Anterior cingulate cortex (tissue), 58 donors: ENCODE data around the gene CD244.
"Not testable (repeated sequence)": the region's sequence is repeated elsewhere in the genome, so short reads cannot be mapped to it uniquely, and the experiment has no call there.

Experiments used
- DNase-seq, 58 donors: peaks; one replicate each; lab custom pipeline; 2025; lab: John Stamatoyannopoulos, UW

Gene CD244, protein sequence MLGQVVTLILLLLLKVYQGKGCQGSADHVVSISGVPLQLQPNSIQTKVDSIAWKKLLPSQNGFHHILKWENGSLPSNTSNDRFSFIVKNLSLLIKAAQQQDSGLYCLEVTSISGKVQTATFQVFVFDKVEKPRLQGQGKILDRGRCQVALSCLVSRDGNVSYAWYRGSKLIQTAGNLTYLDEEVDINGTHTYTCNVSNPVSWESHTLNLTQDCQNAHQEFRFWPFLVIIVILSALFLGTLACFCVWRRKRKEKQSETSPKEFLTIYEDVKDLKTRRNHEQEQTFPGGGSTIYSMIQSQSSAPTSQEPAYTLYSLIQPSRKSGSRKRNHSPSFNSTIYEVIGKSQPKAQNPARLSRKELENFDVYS

DNA sequence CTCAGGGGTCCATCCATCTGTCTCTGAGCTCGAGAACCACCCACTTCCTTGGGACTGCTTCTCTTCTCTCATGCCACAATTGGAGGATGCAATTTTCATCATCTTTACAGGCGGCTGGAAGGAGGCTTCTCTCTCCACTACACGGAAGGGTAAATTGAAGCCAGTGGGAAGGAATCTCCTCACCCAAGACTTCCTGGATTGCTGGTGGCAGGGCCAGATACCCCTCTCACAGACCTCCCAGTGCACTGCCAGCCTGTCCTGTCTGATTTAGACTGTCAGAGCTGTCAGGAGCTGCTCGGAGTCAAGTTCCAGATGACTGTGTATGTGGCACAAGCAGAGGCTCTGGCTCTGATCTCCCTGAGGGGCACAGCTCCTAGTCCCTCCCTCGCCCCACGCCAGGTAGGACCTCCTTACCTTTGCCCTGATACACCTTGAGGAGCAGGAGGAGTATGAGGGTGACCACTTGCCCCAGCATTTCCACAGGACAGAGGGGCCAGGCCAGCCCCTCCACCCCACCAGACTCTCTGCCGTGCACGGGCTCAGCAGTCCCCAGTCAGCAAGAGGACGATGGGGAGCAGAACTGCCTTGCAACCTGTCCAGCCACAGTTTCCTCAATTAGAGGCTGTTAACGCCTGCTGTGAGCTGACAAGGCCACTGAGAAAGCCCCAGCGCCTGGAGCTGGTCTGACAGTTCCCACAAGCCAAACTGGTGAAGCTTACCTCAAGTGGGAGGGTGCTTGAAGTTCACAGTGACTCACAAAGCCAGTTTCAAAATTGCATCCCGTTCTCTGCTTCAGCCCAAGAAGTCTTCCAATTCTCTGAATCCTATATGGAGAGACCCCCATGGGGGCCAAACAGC lies at the start of gene CD244:
Gene CD244 (minus strand): TSS at position 685 of the 858 bp plus-strand sequence. CDS start 210 bp downstream, at position 475.
- DNase-seq = peak in 3 of 58 donors; percentile 5 to 17 (median 7)

DNA sequence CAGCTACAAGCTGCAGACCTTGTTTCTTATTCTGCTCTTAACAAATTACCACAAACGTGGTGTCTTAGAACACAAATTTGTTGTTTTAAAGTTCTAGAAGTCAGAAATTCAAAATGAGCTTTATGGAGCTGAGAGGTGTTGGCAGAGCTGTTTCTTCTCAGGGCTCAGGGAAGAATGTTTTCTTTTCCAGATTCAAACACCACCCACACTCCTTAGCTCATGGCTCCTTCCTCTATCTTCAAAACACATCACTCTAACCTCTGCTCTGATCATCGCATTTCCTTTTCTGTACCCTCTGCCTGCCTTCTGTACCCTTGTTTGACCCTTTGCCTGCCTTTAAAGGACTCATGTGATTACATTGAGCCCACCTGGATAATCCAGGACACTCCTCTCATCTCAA lies 49.2 kb upstream of the CD244 start:
- no peak for DNase-seq

DNA sequence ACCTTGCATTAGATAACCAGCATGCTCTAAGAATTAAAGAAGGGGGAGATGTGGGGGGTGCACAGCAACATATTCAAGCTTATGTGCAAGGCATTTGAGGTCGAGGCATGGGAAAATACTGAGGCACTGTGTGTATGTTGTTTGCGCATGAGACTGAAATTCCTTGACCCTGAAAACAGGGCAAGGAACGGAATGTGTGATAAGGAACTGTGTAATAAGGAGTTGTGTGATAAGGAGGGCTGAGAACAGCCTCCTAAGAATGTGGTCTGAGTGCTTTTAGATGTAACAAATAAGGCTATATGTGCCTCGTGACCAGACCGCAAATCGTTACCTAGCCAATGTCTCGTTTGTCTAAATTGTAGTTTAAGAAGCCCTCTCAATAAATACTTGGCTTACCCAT lies 48.8 kb upstream of the CD244 start:
- no peak for DNase-seq

- no peak for DNase-seq
These were observed 47.6 kb upstream of the CD244 start for GRCh38 chr1:160910170-160910750.

- no peak for DNase-seq
These were observed 45.3 kb upstream of the CD244 start for GRCh38 chr1:160907976-160908375.

- DNase-seq = no peak
These were observed 42.9 kb upstream of the CD244 start for GRCh38 chr1:160905617-160905989.

- no peak for DNase-seq
These were observed 42.3 kb upstream of the CD244 start for GRCh38 chr1:160904783-160905616.

- not testable (repeated sequence) for DNase-seq
These were observed 39.6 kb upstream of the CD244 start for GRCh38 chr1:160902251-160902650.

GRCh38 chr1:160901768-160902167 lies 39.1 kb upstream of the CD244 start:
- DNase-seq = no peak

DNA sequence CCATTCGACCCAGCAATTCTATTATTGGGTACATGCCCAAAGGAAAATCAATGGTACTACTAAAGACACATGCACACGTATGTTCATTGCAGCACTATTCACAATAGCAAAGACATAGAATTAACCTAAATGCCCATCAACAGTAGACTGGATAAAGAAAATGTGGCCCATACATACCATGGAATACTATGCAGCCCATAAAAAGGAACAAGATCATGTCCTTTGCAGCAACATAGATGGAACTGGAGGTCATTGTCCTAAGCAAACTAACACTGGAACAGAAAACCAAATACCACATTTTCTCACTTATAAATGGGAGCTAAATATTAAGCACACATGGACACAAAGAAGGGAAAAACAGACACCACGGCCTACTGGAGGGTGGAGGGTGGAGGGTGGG lies 38.0 kb upstream of the CD244 start:
- not testable (repeated sequence) for DNase-seq

DNA sequence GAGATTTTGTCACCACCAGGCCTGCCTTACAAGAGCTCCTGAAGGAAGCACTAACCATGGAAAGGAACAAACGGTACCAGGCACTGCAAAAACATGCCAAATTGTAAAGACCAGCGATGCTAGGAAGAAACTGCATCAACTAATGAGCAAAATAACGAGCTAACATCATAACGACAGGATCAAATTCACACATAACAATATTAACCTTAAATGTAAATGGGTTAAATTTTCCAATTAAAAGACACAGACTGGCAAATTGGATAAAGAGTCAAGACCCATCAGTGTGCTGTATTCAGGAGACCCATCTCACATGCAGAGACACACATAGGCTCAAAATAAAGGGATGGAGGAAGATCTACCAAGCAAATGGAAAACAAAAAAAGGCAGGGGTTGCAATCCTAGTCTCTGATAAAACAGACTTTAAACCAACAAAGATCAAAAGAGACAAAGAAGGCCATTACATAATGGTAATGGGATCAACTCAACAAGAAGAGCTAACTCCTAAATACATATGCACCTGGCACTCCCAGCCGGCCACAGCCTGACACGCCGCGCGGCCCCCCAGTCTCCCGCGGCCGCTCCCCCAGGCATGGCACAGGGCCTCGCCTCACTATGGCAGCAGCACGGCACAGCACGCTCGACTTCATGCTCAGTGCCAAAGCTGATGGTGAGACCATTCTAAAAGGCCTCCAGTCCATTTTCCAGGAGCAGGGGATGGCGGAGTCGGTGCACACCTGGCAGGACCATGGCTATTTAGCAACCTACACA lies 31.9 kb upstream of the CD244 start:
- DNase-seq = not testable (repeated sequence)

DNA sequence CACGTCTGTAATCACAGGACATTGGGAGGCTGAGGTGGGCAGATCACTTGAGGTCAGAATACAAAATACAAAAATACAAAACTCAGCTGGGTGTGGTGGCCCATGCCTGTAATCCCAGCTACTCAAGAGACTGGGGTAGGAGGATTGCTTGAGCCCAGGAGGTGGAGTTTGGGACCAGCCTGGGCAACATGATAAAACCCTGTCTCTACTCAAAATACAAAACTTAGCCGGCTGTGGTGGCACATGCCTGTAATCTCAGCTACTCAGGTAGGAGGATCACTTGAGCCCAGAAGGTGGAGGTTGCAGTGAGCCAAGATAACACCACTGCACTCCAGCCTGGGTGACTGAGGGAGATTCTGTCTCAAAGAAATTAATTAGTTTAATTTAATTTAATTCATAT lies 28.8 kb upstream of the CD244 start:
- no peak for DNase-seq

GRCh38 chr1:160888926-160889325 lies 26.2 kb upstream of the CD244 start:
- no peak for DNase-seq

DNA sequence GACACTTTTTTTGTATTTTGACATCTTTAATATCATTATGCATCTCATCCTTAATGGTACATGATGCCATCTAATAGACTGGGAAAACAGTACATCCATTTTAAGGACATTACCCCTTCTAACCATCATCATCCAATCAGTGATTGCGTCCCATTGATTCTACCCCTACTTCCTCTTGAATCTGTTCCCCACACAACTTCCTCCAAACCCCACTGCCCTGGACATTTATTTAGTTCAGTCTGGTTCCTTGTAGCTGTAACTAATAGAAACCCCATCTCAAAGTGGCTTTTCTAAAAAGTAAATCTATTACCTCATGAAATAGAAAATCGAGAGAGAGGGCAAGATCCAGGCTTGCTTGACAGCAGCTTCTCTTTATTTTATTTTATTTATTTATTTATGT lies 24.4 kb upstream of the CD244 start:
- DNase-seq = no peak

DNA sequence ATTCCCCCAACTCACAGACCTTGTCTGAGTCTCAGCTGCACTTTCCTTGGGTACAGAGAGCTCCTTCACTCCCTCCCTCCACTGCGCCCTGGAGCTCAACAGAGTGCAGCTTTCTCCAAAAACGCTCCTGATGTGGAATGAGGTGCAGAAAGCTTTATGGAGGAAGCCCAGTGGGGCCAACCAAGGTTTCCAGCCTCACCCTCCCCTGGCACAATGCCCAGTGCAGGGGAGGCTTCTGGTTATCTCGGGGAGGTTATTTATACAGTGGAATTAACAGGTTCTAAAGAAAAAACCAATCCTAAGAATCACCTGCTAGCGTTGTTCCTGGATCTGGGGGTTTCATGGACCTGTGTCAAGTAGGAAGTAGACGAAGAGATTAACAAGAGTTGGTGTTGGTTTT lies 22.4 kb upstream of the CD244 start, which contains the start of gene ITLN1:
Gene ITLN1 (minus strand): TSS at position 139 of the 400 bp plus-strand sequence. CDS start 303 bp downstream, outside the sequence.
- DNase-seq = no peak

DNA sequence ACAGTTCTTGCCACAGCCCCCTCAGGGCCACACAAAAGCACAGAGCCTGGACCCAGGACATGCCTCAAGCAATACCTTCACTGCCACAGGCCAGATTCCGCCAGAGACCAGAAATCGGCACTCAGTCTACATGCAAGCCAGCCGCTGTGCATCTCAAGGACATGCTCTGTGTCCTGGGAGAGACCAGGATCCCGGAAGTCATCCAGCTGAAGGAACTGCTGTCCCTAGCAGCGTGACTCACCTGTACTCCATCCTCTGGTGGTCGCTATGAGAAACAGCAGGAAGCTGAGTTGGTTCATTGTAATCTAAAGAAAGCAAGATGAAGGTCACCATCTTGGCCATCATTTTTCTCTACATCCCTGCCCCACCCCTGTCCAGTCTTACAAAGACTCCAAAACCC lies 21.9 kb upstream of the CD244 start:
- no peak for DNase-seq

GRCh38 chr1:160883581-160884513 lies 21.2 kb upstream of the CD244 start:
- no peak for DNase-seq

GRCh38 chr1:160882582-160882981 lies 19.9 kb upstream of the CD244 start:
- DNase-seq = no peak
